ENCODE measurements around the gene G6PC1. TPM values are rescaled to one million over a fixed set of nuclear protein-coding genes. Genes with fewer than 3 reads are reported as not detected.

The G6PC1 gene
- total and polyA plus RNA-seq, 2 of the 13 experiments (the other 11 are each of a cell fraction or from before 2014, with no cell fraction given), result 1.7 to 37.9 TPM

- TF ChIP-seq RELA (CRISPR knock-in tag; IDR thresholded peaks at IDR 0.05) (0 out of 2 replicates have a peak, but pooled peaks have one; percentile 42), NFE2 (CRISPR knock-in tag; IDR thresholded peaks at IDR 0.05) (no peak), FOXO1 (CRISPR knock-in tag; IDR thresholded peaks at IDR 0.05) (0 out of 2 replicates have a peak, but pooled peaks have one; percentile 4), IRF9 (CRISPR knock-in tag; IDR thresholded peaks at IDR 0.05; ENCODE audit: borderline replicate concordance) (peak; percentile 50), IKZF5 (CRISPR knock-in tag; IDR thresholded peaks at IDR 0.05) (peak; percentile 65), ZFX (CRISPR knock-in tag; IDR thresholded peaks at IDR 0.05; ENCODE audit: low read depth) (peak; percentile 85), PBX3 (CRISPR knock-in tag; IDR thresholded peaks at IDR 0.05; ENCODE audit: borderline replicate concordance) (no peak), CEBPZ (IDR thresholded peaks at IDR 0.05; ENCODE audit: low read length) (no peak), ZNF768 (CRISPR knock-in tag; IDR thresholded peaks at IDR 0.05) (peak; percentile 21; the same call in 1 of the 2 replicates), TCF12 (IDR thresholded peaks at IDR 0.05) (no peak), TCF12 (CRISPR knock-in tag; IDR thresholded peaks at IDR 0.05) (peak; percentile 68; the same call in 1 of the 2 replicates), ZNF414 (CRISPR knock-in tag; IDR thresholded peaks at IDR 0.05) (peak; percentile 62; the same call in 1 of the 2 replicates), HOXA3 (CRISPR knock-in tag; IDR thresholded peaks at IDR 0.05) (peak; percentile 69), FOXC1 (CRISPR knock-in tag; IDR thresholded peaks at IDR 0.05; ENCODE audit: borderline replicate concordance) (peak; percentile 81; the same call in 1 of the 2 replicates), XBP1 (CRISPR knock-in tag; IDR thresholded peaks at IDR 0.05) (0 out of 2 replicates have a peak, but pooled peaks have one; percentile 31), NR3C1 (CRISPR knock-in tag; IDR thresholded peaks at IDR 0.05) (no peak), ZBTB4 (CRISPR knock-in tag; IDR thresholded peaks at IDR 0.05; ENCODE audit: borderline replicate concordance) (peak; percentile 65; the same call in 1 of the 2 replicates), HHEX (CRISPR knock-in tag; IDR thresholded peaks at IDR 0.05) (no peak)
Measured at GRCh38 chr17:42853968-42854790, 46.4 kb upstream of the G6PC1 start (continued).

Measured in HepG2 (cell line).